ENCODE measurements around the gene ARHGEF19. TPM values are rescaled to one million over a fixed set of nuclear protein-coding genes. Genes with fewer than 3 reads are reported as not detected.
"Not testable (repeated sequence)": the region's sequence is repeated elsewhere in the genome, so short reads cannot be mapped to it uniquely, and the experiment has no call there.

ARHGEF19 gene
- total RNA-seq, 1 experiment from 2014 or later = 7.7 TPM

GRCh38 chr1:16198444-16199156, 13.9 kb downstream of the ARHGEF19 start:
- no peaks in the 10 kb centered on the region for H3K4me1 ChIP-seq
- H3K9me3 ChIP-seq = no peaks in the 10 kb centered on the region
- peaks cover 6% of the 10 kb centered on the region for H3K4me1 Mint-ChIP-seq (ENCODE audit: low read depth, unreplicated experiment)
- no peak for TF ChIP-seq CTCF (IDR thresholded peaks at IDR 0.05; ENCODE audit: insufficient read depth in 1 of 2, low read depth in 1 of 2, low read length in 1 of 2, severe bottlenecking in 1 of 2, unreplicated experiment in 1 of 2)
- peaks cover 6% of the 10 kb centered on the region for H3K36me3 Mint-ChIP-seq (ENCODE audit: insufficient read depth, unreplicated experiment)
- H3K27me3 ChIP-seq (replicated peaks; ENCODE audit: control insufficient read depth, insufficient read depth, low read length) = no peaks in the 10 kb centered on the region
- CTCF ChIA-PET = interaction anchor here (0.6 kb wide), 1 partner anchor 120 kb away, joined by 3 read pairs; no protein-coding TSS in a partner anchor
- POLR2A ChIA-PET = no interaction called here
- no peak overlapping the region for H3K4me3 Mint-ChIP-seq (ENCODE audit: unreplicated experiment)
- H3K27me3 Mint-ChIP-seq (ENCODE audit: insufficient read depth, unreplicated experiment) = peaks cover 3% of the 10 kb centered on the region
- no peaks in the 10 kb centered on the region for H3K36me3 ChIP-seq (ENCODE audit: control insufficient read depth, insufficient read depth, low read length)
- no peak overlapping the region for H3K4me3 ChIP-seq (ENCODE audit: low read depth, low read length)
- no TSS peak for BruUV-seq (replicated peaks)
- no peaks in the 10 kb centered on the region for H3K9me3 Mint-ChIP-seq (ENCODE audit: unreplicated experiment)
- intact Hi-C loops (cut with micrococcal nuclease; ENCODE audit: unreplicated experiment) = no loop called here
- H3K27ac Mint-ChIP-seq (ENCODE audit: unreplicated experiment) = no peak overlapping the region
- no peak for DNase-seq

DNA sequence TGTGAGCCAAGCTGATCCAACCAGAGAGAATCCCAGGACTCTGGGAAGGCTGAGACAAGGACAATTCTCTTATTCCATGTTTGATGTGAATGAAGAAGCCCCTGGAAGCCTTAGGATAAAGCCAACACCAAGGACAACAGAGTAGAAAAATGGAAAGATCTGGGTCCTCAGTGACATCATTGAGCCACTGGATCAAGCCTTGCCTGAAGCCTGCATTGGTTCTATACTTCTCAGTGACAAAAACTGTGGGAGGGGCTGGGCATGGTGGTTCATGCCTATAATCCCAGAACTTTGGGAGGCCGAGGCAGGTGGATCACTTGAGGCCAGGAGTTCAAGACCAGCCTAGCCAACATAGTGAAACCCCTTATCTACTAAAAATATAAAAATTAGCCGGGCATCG, 15.6 kb downstream of the ARHGEF19 start:
- no peak for TF ChIP-seq CTCF (IDR thresholded peaks at IDR 0.05; ENCODE audit: insufficient read depth in 1 of 2, low read depth in 1 of 2, low read length in 1 of 2, severe bottlenecking in 1 of 2, unreplicated experiment in 1 of 2)
- H3K27ac Mint-ChIP-seq (ENCODE audit: unreplicated experiment) = no peak overlapping the region
- no peak overlapping the region for H3K4me3 Mint-ChIP-seq (ENCODE audit: unreplicated experiment)
- H3K36me3 Mint-ChIP-seq (ENCODE audit: insufficient read depth, unreplicated experiment) = peaks cover 6% of the 10 kb centered on the region
- Histone ChIP-seq H3K36me3 (ENCODE audit: control insufficient read depth, insufficient read depth, low read length) (no peaks in the 10 kb centered on the region), H3K9me3 (no peaks in the 10 kb centered on the region), H3K27me3 (replicated peaks; ENCODE audit: control insufficient read depth, insufficient read depth, low read length) (no peaks in the 10 kb centered on the region), H3K4me1 (no peaks in the 10 kb centered on the region), H3K4me3 (ENCODE audit: low read depth, low read length) (no peak overlapping the region)
- BruUV-seq (replicated peaks) = no TSS peak
- POLR2A ChIA-PET = no interaction called here
- intact Hi-C loops (cut with micrococcal nuclease; ENCODE audit: unreplicated experiment) = no loop called here
- CTCF ChIA-PET = no interaction called here
- peaks cover 3% of the 10 kb centered on the region for H3K27me3 Mint-ChIP-seq (ENCODE audit: insufficient read depth, unreplicated experiment)
- no peak for DNase-seq
- H3K4me1 Mint-ChIP-seq (ENCODE audit: low read depth, unreplicated experiment) = peaks cover 6% of the 10 kb centered on the region
- H3K9me3 Mint-ChIP-seq (ENCODE audit: unreplicated experiment) = no peaks in the 10 kb centered on the region

- H3K9me3 ChIP-seq; H3K27me3 ChIP-seq (replicated peaks; ENCODE audit: control insufficient read depth, insufficient read depth, low read length); H3K4me3 ChIP-seq (ENCODE audit: low read depth, low read length); H3K4me3 Mint-ChIP-seq (ENCODE audit: unreplicated experiment); H3K4me1 Mint-ChIP-seq (ENCODE audit: low read depth, unreplicated experiment); H3K27me3 Mint-ChIP-seq (ENCODE audit: insufficient read depth, unreplicated experiment); H3K36me3 Mint-ChIP-seq (ENCODE audit: insufficient read depth, unreplicated experiment); DNase-seq; POLR2A ChIA-PET; H3K36me3 ChIP-seq (ENCODE audit: control insufficient read depth, insufficient read depth, low read length); BruUV-seq (replicated peaks); H3K4me1 ChIP-seq; CTCF ChIA-PET; H3K27ac Mint-ChIP-seq (ENCODE audit: unreplicated experiment); intact Hi-C loops (cut with micrococcal nuclease; ENCODE audit: unreplicated experiment); H3K9me3 Mint-ChIP-seq (ENCODE audit: unreplicated experiment): not testable (repeated sequence)
These were observed 16.3 kb downstream of the ARHGEF19 start for GRCh38 chr1:16196139-16196538.
